GM13976 (cell line): Measurements from ENCODE around the gene TBCEL.

ENCODE experiments used
- DNase-seq: peaks from one replicate; pipeline ENCODE4 v3.0.0; 2012; ENCODE audit warnings: low spot score
- in situ Hi-C: fragments of 300-500 bp; cut with MboI; formaldehyde crosslinking; loops from one replicate; pipeline ENCODE4 v1.12.0; 2022; ENCODE audit warnings: low sequenced_read_pairs, mixed read lengths, inconsistent platforms; ENCODE audit not compliant: unreplicated experiment
- TF ChIP-seq, protein P1 (sequence below): IDR thresholded peaks from 2 replicates; pipeline ENCODE4 v1.5.1; 2012; ENCODE audit warnings: borderline replicate concordance, mild to moderate bottlenecking; ENCODE audit not compliant: insufficient read depth; ENCODE audit errors: extremely low read depth, missing control alignments, control extremely low read depth

TBCEL gene

DNA sequence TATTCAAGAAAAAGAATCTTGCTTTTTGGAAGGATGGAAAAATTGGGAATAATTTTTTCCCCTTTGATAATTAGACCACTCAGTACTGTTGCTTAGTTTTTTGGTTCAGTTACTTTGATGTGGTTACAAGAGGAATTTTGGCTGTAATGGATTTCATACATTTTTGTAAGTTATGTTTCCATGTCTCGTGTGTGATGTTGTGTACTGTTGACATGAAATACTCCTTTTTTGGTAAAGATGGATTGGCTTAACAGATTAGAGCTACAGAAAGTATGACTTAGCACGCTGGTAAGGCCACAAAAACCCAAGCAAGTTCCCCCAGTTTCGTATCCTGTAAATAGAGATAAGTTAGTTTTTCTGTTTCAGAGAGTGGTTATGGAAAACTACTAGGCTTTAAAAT lies 11.9 kb downstream of the TBCEL start:
- TF ChIP-seq, protein P1, sequence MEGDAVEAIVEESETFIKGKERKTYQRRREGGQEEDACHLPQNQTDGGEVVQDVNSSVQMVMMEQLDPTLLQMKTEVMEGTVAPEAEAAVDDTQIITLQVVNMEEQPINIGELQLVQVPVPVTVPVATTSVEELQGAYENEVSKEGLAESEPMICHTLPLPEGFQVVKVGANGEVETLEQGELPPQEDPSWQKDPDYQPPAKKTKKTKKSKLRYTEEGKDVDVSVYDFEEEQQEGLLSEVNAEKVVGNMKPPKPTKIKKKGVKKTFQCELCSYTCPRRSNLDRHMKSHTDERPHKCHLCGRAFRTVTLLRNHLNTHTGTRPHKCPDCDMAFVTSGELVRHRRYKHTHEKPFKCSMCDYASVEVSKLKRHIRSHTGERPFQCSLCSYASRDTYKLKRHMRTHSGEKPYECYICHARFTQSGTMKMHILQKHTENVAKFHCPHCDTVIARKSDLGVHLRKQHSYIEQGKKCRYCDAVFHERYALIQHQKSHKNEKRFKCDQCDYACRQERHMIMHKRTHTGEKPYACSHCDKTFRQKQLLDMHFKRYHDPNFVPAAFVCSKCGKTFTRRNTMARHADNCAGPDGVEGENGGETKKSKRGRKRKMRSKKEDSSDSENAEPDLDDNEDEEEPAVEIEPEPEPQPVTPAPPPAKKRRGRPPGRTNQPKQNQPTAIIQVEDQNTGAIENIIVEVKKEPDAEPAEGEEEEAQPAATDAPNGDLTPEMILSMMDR = no peak
- in situ Hi-C loops = no loop called here
- DNase-seq = no peak

DNA sequence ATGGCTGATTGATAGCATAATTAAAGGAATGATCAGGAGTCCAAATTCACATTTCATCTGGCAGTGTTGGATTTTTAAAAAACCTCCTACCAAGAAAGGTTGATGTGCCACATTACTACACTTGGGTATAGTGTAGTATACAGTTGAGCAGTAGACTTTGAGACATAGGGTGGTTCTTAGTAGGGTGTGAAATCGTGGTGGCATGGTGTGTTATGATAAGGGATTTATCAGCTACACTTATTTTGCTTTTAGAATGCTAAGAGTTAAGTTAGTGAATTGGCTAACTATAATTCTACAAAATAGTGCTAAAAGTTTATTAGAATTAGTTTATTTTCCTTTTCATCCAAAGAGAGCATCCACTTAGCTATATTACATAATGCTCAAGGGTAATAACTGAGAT lies 13.1 kb downstream of the TBCEL start:
- DNase-seq = no peak
- in situ Hi-C loops = no loop called here
- TF ChIP-seq, protein P1 = no peak

DNA sequence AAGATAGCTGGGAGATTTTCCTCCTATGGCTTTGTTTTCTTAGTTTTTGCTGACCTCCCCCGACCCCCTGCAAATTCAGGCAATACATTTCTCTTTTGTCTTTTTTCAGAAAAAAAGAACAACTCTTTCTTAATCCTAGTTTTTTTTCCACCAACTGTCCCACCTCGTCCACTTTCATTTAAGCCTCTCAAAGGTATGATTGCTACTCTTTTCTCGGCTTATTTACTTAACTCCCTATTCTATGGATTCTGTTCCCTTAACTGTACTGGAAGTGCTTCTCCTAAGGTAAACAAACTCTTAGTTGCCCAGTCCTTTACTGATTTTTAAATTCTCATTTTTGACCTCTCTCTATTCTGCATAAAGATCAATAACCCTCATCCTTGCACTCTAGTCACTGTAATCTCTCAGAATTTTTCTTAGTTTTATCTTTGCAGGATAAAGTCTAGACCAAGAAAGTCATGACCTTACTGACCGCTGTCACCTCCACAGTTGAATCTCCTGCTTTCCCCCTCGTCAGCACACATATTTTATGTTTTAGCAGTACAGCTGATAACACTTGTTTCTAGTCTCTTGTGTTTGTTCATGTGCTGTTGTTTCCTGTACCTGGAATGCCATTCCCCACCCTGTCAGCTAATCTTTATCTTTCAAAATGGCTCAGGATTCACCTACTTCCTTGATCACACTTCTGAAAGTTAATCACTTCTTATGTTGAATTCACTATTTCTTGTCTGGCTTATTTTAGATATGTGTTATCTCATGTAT lies 14.9 kb downstream of the TBCEL start:
- DNase-seq = no peak
- TF ChIP-seq, protein P1 = no peak
- in situ Hi-C loops = no loop called here

DNA sequence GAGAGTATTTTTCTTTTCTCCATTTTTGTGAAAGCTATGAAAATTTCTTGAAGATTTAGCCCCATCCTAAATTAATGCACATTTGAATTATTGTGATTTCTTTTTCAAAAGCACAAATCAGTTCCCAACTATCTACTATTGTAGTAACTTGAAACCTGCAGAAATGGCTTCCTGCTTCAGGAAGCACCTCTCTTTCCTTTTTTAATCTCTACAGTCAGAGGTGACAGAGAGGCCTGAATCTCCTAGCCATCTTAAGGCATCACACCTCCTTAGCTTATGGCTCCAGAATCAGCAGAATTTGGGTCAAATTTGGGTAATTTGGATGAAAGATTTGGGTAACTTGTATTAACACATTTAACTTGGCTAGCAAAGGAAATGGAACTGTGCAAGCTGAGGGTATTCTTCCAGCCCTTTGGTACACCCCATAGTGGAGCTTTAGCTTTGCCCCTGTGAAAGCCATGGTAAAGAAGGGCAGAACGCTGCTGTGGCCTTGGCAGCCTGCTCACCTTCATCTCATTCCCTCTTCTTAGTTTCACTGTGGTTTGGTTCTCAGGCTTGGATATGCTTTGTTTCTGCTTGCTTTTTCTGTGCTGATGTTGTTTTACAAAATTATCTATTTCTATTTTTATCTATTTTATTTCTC lies 16.2 kb downstream of the TBCEL start:
- TF ChIP-seq, protein P1 = no peak
- no peak for DNase-seq
- in situ Hi-C loops = no loop called here

DNA sequence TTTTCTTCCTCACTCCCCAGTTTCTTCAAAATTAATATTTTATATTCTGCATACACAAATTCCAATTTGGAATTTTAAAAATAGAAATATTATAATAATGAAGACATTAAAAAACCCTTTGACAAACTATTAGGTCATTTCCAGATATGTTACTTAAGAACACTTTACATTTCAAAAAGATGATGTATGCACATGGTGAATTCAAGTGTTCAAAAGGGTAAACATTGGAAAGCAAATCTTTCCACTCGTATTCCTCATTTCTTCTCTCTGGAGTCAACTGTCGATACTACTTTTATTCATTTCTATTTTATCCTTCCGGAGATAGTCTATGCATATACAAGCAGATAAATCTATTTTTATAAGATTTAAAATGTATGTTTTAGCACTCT lies 16.7 kb downstream of the TBCEL start:
- TF ChIP-seq, protein P1 = no peak
- in situ Hi-C loops = no loop called here

DNA sequence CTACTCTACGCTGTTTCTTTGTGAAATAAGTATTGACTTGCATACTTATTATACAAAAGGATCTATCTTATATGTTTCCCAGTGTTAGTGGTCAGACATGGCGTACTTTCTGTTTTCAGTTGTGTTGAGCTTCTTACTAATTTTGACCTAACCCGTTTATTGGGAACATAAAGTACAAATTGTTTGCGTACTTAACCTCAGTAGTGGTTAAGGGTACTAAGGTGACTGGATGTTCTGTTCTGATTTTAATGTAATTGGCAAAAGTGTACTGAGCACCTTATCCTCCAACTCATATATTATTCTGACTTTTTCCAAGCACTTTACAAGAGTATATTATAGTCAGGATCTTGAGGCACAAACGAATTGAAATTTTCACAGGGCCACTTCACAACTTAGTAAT lies 17.2 kb downstream of the TBCEL start:
- in situ Hi-C loops = no loop called here
- no peak for DNase-seq
- TF ChIP-seq, protein P1 = no peak

More for the DNA sequence above, 16.7 kb downstream of the TBCEL start:
- DNase-seq = no peak
